ENCODE results near the gene SNX19. TPM values are rescaled to one million over a fixed set of nuclear protein-coding genes. Genes with fewer than 3 reads are reported as not detected.

SNX19 gene
- total and polyA plus RNA-seq, 2 experiments from 2014 or later: 5.2 to 30.0 TPM

- DNase-seq (ENCODE audit: low spot score) (no peak), ATAC-seq (no peak)
- H3F3A ChIP-seq (replicated peaks; ENCODE audit: low read depth): no peaks in the 10 kb centered on the region
- peaks cover 2% of the 10 kb centered on the region; the same call in 1 of the 2 replicates for H3K36me3 ChIP-seq (ENCODE audit: insufficient read depth)
- H3K4me1 ChIP-seq (ENCODE audit: insufficient read depth): peaks cover 16% of the 10 kb centered on the region; the same call in 1 of the 2 replicates
- H3K27me3 ChIP-seq (ENCODE audit: insufficient read depth): no peaks in the 10 kb centered on the region
- TF ChIP-seq ZNF114 (CRISPR knock-in tag; IDR thresholded peaks at IDR 0.05): no peak
- no peak for TF ChIP-seq EZH2phosphoT487 (IDR thresholded peaks at IDR 0.05; ENCODE audit: unreplicated experiment)
- TF ChIP-seq REST (IDR thresholded peaks at IDR 0.05; ENCODE audit: unreplicated experiment): no peak
- TF ChIP-seq ZNF462 (CRISPR knock-in tag; IDR thresholded peaks at IDR 0.05): no peak
- no peak for TF ChIP-seq CTCF (conservative IDR thresholded peaks at IDR 0.05; ENCODE audit: low read depth in 2 of 2)
- TF ChIP-seq NANOG (IDR thresholded peaks at IDR 0.05; ENCODE audit: borderline replicate concordance): no peak
- no peak for TF ChIP-seq ZNF331 (CRISPR knock-in tag; IDR thresholded peaks at IDR 0.05; ENCODE audit: low read depth)
- no peak for TF ChIP-seq CREB1 (CRISPR knock-in tag; IDR thresholded peaks at IDR 0.05; ENCODE audit: low read depth)
- TF ChIP-seq STAT1 (IDR thresholded peaks at IDR 0.05; ENCODE audit: unreplicated experiment): no peak
- H2AFZ ChIP-seq: no peak overlapping the region
- H3K9me2 ChIP-seq (ENCODE audit: insufficient read depth): no peaks in the 10 kb centered on the region
- H4K20me1 ChIP-seq (replicated peaks; ENCODE audit: insufficient read depth): 0 out of 2 replicates have a peak, but pooled peaks cover 4% of the 10 kb centered on the region
- Mint-ChIP-seq H3K4me1 (peaks cover 21% of the 10 kb centered on the region), H3K27me3 (ENCODE audit: insufficient read depth, low read depth, poor library complexity) (no peaks in the 10 kb centered on the region), H3K4me3 (no peak overlapping the region), H3K9me3 (no peaks in the 10 kb centered on the region), H3K36me3 (ENCODE audit: low read depth) (peaks cover 10% of the 10 kb centered on the region; the same call in 2 of the 3 replicates), H3K27ac (no peak overlapping the region)
- H3K27ac ChIP-seq (ENCODE audit: low read depth): no peak overlapping the region
- no peak overlapping the region for H3K4me3 ChIP-seq
- H3K4me2 ChIP-seq: no peak overlapping the region
- H3K79me2 ChIP-seq (replicated peaks; ENCODE audit: insufficient read depth): no peaks in the 10 kb centered on the region
Observed at GRCh38 chr11:130891326-130891725, 25.0 kb downstream of the SNX19 start.

Measured in GM23338 (cell line).